ENCODE data around the gene EPM2AIP1. TPM values are rescaled to one million over a fixed set of nuclear protein-coding genes. Genes with fewer than 3 reads are reported as not detected.
A peak's percentile ranks its signal among the peaks of the same experiment; 100 is the strongest.

EPM2AIP1 gene
- total and polyA plus RNA-seq, 9 of the 15 experiments (the other 6 are each of a cell fraction or from before 2014, with no cell fraction given) = 6.7 to 44.8 (median 25.2) TPM

DNA sequence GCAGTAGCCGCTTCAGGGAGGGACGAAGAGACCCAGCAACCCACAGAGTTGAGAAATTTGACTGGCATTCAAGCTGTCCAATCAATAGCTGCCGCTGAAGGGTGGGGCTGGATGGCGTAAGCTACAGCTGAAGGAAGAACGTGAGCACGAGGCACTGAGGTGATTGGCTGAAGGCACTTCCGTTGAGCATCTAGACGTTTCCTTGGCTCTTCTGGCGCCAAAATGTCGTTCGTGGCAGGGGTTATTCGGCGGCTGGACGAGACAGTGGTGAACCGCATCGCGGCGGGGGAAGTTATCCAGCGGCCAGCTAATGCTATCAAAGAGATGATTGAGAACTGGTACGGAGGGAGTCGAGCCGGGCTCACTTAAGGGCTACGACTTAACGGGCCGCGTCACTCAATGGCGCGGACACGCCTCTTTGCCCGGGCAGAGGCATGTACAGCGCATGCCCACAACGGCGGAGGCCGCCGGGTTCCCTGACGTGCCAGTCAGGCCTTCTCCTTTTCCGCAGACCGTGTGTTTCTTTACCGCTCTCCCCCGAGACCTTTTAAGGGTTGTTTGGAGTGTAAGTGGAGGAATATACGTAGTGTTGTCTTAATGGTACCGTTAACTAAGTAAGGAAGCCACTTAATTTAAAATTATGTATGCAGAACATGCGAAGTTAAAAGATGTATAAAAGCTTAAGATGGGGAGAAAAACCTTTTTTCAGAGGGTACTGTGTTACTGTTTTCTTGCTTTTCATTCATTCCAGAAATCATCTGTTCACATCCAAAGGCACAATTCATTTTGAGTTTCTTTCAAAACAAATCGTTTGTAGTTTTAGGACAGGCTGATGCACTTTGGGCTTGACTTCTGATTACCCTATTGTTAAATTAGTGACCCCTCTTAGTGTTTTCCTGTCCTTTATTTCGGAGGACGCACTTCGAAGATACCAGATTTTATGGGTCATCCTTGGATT is 674 bp upstream of the EPM2AIP1 start, which contains the start of gene MLH1 (continued):
- TF ChIP-seq, protein P1, sequence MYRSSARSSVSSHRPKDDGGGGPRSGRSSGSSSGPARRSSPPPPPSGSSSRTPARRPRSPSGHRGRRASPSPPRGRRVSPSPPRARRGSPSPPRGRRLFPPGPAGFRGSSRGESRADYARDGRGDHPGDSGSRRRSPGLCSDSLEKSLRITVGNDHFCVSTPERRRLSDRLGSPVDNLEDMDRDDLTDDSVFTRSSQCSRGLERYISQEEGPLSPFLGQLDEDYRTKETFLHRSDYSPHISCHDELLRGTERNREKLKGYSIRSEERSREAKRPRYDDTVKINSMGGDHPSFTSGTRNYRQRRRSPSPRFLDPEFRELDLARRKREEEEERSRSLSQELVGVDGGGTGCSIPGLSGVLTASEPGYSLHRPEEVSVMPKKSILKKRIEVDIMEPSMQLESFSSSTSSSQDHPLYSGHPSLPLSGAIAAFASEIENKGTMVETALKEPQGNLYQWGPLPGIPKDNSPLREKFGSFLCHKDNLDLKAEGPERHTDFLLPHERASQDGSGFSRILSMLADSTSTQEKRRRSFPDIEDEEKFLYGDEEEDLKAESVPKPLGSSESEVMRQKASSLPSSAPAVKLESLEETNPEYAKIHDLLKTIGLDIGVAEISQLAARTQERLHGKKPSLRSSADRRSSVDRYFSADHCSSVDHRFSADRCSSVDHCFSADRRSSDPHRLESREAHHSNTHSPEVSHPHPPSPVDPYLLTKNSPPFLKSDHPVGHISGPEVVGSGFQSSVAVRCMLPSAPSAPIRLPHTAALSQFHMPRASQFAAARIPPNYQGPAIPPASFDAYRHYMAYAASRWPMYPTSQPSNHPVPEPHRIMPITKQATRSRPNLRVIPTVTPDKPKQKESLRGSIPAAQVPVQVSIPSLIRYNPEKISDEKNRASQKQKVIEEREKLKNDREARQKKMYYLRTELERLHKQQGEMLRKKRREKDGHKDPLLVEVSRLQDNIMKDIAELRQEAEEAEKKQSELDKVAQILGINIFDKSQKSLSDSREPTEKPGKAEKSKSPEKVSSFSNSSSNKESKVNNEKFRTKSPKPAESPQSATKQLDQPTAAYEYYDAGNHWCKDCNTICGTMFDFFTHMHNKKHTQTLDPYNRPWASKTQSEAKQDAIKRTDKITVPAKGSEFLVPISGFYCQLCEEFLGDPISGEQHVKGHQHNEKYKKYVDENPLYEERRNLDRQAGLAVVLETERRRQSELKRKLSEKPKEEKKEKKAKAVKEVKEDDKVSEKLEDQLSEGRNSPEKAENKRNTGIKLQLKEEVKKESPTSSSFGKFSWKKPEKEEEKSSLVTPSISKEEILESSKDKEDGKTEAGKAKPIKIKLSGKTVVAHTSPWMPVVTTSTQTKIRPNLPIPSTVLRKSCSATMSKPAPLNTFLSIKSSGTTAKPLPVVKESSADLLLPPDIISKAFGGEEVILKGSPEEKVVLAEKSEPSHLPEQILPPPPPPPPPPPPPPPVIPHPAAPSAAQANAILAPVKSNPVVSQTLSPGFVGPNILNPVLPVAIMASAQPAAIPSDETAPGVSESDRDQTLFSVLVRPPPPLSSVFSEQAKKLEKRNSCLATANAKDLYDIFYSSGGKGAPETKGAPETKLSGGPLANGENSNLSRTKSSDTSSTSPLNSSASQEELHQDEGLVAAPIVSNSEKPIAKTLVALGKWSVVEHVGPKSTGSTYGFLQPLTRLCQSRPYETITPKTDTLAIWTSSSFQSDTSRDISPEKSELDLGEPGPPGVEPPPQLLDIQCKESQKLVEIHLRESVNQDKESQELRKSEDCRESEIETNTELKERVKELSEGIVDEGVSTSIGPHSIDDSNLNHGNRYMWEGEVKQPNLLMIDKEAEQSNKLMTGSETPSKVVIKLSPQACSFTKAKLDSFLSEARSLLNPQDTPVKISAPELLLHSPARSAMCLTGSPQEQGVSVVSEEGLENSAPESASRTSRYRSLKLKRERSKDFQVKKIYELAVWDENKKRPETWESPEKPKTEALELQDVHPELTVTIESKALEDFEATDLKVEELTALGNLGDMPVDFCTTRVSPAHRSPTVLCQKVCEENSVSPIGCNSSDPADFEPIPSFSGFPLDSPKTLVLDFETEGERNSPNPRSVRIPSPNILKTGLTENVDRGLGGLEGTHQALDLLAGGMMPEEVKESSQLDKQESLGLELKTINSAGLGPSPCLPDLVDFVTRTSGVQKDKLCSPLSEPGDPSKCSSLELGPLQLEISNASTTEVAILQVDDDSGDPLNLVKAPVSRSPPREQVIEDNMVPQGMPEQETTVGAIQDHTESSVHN (IDR thresholded peaks at IDR 0.05; ENCODE audit: borderline replicate concordance in 1 of 2, low read depth in 1 of 2) = peak in 1 of 2 experiments; percentile 99; a peak in 2 of 4 replicates
- TF ChIP-seq FOXK2 (conservative IDR thresholded peaks at IDR 0.05 in 1 of 2, IDR thresholded peaks at IDR 0.05 in 1 of 2; ENCODE audit: low read depth in 2 of 2) = peak; percentile 50 to 88; a peak in 3 of 4 replicates
- TF ChIP-seq SNRNP70 (optimal IDR thresholded peaks at IDR 0.05; ENCODE audit: low read depth, low read length) = no peak
- TF ChIP-seq NR2C2 (CRISPR knock-in tag; IDR thresholded peaks at IDR 0.05) = peak; percentile 69; the same call in 1 of the 2 replicates
- TF ChIP-seq NR2C2 (tag; IDR thresholded peaks at IDR 0.05) = peak; percentile 69; the same call in 1 of the 2 replicates
- TF ChIP-seq NR4A1 (CRISPR knock-in tag; IDR thresholded peaks at IDR 0.05) = 0 out of 2 replicates have a peak, but pooled peaks have one; percentile 50
- TF ChIP-seq NR4A1 (tag; IDR thresholded peaks at IDR 0.05) = peak; percentile 62; the same call in 1 of the 2 replicates
- TF ChIP-seq SIN3B (IDR thresholded peaks at IDR 0.05; ENCODE audit: low read depth) = peak; percentile 85; the same call in 1 of the 2 replicates
- TF ChIP-seq RBFOX2 (IDR thresholded peaks at IDR 0.05; ENCODE audit: low read depth, low read length) = peak; percentile 71
- TF ChIP-seq POLR2AphosphoS5 (IDR thresholded peaks at IDR 0.05; ENCODE audit: control insufficient read depth, insufficient read depth, low read depth, low read length) = peak; percentile 89
- peak; percentile 23; the same call in 1 of the 2 replicates for TF ChIP-seq CBFA2T3 (IDR thresholded peaks at IDR 0.05)
- peak; percentile 77 to 96 for TF ChIP-seq CSDE1 (IDR thresholded peaks at IDR 0.05)
- TF ChIP-seq, protein P2, sequence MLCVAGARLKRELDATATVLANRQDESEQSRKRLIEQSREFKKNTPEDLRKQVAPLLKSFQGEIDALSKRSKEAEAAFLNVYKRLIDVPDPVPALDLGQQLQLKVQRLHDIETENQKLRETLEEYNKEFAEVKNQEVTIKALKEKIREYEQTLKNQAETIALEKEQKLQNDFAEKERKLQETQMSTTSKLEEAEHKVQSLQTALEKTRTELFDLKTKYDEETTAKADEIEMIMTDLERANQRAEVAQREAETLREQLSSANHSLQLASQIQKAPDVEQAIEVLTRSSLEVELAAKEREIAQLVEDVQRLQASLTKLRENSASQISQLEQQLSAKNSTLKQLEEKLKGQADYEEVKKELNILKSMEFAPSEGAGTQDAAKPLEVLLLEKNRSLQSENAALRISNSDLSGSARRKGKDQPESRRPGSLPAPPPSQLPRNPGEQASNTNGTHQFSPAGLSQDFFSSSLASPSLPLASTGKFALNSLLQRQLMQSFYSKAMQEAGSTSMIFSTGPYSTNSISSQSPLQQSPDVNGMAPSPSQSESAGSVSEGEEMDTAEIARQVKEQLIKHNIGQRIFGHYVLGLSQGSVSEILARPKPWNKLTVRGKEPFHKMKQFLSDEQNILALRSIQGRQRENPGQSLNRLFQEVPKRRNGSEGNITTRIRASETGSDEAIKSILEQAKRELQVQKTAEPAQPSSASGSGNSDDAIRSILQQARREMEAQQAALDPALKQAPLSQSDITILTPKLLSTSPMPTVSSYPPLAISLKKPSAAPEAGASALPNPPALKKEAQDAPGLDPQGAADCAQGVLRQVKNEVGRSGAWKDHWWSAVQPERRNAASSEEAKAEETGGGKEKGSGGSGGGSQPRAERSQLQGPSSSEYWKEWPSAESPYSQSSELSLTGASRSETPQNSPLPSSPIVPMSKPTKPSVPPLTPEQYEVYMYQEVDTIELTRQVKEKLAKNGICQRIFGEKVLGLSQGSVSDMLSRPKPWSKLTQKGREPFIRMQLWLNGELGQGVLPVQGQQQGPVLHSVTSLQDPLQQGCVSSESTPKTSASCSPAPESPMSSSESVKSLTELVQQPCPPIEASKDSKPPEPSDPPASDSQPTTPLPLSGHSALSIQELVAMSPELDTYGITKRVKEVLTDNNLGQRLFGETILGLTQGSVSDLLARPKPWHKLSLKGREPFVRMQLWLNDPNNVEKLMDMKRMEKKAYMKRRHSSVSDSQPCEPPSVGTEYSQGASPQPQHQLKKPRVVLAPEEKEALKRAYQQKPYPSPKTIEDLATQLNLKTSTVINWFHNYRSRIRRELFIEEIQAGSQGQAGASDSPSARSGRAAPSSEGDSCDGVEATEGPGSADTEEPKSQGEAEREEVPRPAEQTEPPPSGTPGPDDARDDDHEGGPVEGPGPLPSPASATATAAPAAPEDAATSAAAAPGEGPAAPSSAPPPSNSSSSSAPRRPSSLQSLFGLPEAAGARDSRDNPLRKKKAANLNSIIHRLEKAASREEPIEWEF (CRISPR knock-in tag; IDR thresholded peaks at IDR 0.05) = no peak
